OCI-LY1 (cell line): Measurements from ENCODE around the gene SPI1.

ENCODE experiments used
- H2AFZ ChIP-seq: fragments of 200-600 bp; sonication (generic), shearing (Covaris generic); 2 replicates; pipeline ENCODE4 v1.6.0; 2014; ENCODE audit warnings: antibody characterized with exemption, mild to moderate bottlenecking, low read length
- H3F3A ChIP-seq: fragments of 200-600 bp; sonication (generic), shearing (Covaris generic); 2 replicates; pipeline ENCODE4 v1.6.0; 2014; ENCODE audit warnings: mild to moderate bottlenecking, antibody characterized with exemption, low read length, moderate library complexity; ENCODE audit not compliant: insufficient read depth
- H3K27ac ChIP-seq: fragments of 200-600 bp; sonication (generic); 2 replicates; pipeline ENCODE4 v1.5.1; 2014; ENCODE audit warnings: low read length, mixed run types, mild to moderate bottlenecking, low read depth; ENCODE audit not compliant: poor library complexity, severe bottlenecking
- H3K27me3 ChIP-seq: fragments of 200-600 bp; sonication (generic); 2 replicates; pipeline ENCODE4 v1.6.0; 2014; ENCODE audit warnings: antibody characterized with exemption, mild to moderate bottlenecking, low read length, moderate library complexity; ENCODE audit not compliant: insufficient read depth
- H3K36me3 ChIP-seq: fragments of 200-600 bp; sonication (generic); 2 replicates; pipeline ENCODE4 v1.6.1; 2014; ENCODE audit warnings: mild to moderate bottlenecking, antibody characterized with exemption, low read length, moderate library complexity, mixed read lengths; ENCODE audit not compliant: insufficient read depth
- H3K4me1 ChIP-seq: fragments of 200-600 bp; sonication (generic); 2 replicates; pipeline ENCODE4 v1.5.1; 2014; ENCODE audit warnings: mild to moderate bottlenecking, low read length, moderate library complexity; ENCODE audit not compliant: insufficient read depth, severe bottlenecking
- H3K4me2 ChIP-seq: fragments of 200-600 bp; sonication (generic), shearing (Covaris generic); 2 replicates; pipeline ENCODE4 v1.6.1; 2014; ENCODE audit warnings: low read length
- H3K4me3 ChIP-seq: fragments of 200-600 bp; sonication (generic); 2 replicates; pipeline ENCODE4 v1.5.1; 2014; ENCODE audit warnings: low read length, low read depth, mild to moderate bottlenecking, mixed read lengths; ENCODE audit not compliant: poor library complexity, severe bottlenecking
- H3K79me2 ChIP-seq: fragments of 200-600 bp; shearing (Covaris generic); 2 replicates; pipeline ENCODE4 v1.6.1; 2016; ENCODE audit warnings: mixed run types, low read length, mixed read lengths; ENCODE audit not compliant: insufficient read depth
- H3K9ac ChIP-seq: fragments of 200-600 bp; sonication (generic), shearing (Covaris generic); 2 replicates; pipeline ENCODE4 v1.6.1; 2014; ENCODE audit warnings: mild to moderate bottlenecking, low read length, mixed read lengths
- H3K9me2 ChIP-seq: fragments of 200-600 bp; sonication (generic), shearing (Covaris generic); 2 replicates; pipeline ENCODE4 v1.6.1; 2014; ENCODE audit warnings: low read depth, mild to moderate bottlenecking, low read length, mixed read lengths
- H3K9me3 ChIP-seq: fragments of 200-600 bp; shearing (Covaris generic); 2 replicates; pipeline ENCODE4 v1.6.1; 2014; ENCODE audit warnings: low read length, mixed read lengths
- H4K20me1 ChIP-seq: fragments of 200-600 bp; sonication (generic), shearing (Covaris generic); 2 replicates; pipeline ENCODE4 v1.6.0; 2016; ENCODE audit warnings: mild to moderate bottlenecking, low read length; ENCODE audit not compliant: insufficient read depth
- EZH2 ChIP-seq: fragments of 200-600 bp; sonication (generic), shearing (Covaris generic); IDR thresholded peaks from 2 replicates; pipeline ENCODE4 v1.8.0; 2017; ENCODE audit warnings: borderline replicate concordance, mixed run types, mild to moderate bottlenecking, antibody characterized with exemption, low read length, moderate library complexity, mixed read lengths
- TF ChIP-seq, protein P1 (sequence below): fragments of 200-600 bp; sonication (generic), shearing (Covaris generic); IDR thresholded peaks from 2 replicates; pipeline ENCODE4 v1.5.1; 2017; ENCODE audit warnings: mild to moderate bottlenecking, antibody characterized with exemption, low read length, moderate library complexity, mixed read lengths

The SPI1 gene

GRCh38 chr11:47398011-47398410, 19.7 kb upstream of the SPI1 start:
- Histone ChIP-seq H2AFZ (no peak overlapping the region), H3K9me3 (no peaks in the 10 kb centered on the region), H3F3A (0 out of 2 replicates have a peak, but pooled peaks cover 5% of the 10 kb centered on the region), H3K9ac (no peak overlapping the region), H3K36me3 (no peaks in the 10 kb centered on the region), H3K4me3 (no peak overlapping the region), H4K20me1 (no peaks in the 10 kb centered on the region), H3K9me2 (no peaks in the 10 kb centered on the region), H3K4me2 (no peak overlapping the region), H3K4me1 (peaks cover 71% of the 10 kb centered on the region), H3K79me2 (no peaks in the 10 kb centered on the region), H3K27ac (peak overlapping the region; percentile 99), H3K27me3 (no peaks in the 10 kb centered on the region)
- no peak for TF ChIP-seq EZH2

DNA sequence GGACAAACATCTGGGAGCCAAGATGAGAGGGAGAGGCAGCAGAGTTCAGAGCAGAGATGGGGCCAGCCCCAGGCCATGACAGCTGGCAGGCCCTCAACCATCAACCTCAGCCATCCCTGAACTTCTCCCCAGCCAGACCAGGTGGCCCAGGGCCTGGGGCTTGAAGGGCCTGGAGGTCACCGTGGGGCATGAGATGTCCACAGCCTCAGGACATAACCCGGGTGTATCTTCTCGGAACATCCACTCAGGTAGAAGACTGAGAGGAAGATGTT, 17.6 kb upstream of the SPI1 start:
- Histone ChIP-seq H3K9ac (no peak overlapping the region; the same call in 1 of the 2 replicates), H2AFZ (no peak overlapping the region), H4K20me1 (no peaks in the 10 kb centered on the region), H3K27me3 (no peaks in the 10 kb centered on the region), H3K9me2 (no peaks in the 10 kb centered on the region), H3K9me3 (no peaks in the 10 kb centered on the region), H3K4me1 (peaks cover 63% of the 10 kb centered on the region), H3K36me3 (no peaks in the 10 kb centered on the region), H3K4me2 (no peak overlapping the region), H3K79me2 (no peaks in the 10 kb centered on the region), H3K4me3 (no peak overlapping the region), H3F3A (0 out of 2 replicates have a peak, but pooled peaks cover under 1% of the 10 kb centered on the region), H3K27ac (peak overlapping the region; percentile 88)
- no peak for TF ChIP-seq EZH2

DNA sequence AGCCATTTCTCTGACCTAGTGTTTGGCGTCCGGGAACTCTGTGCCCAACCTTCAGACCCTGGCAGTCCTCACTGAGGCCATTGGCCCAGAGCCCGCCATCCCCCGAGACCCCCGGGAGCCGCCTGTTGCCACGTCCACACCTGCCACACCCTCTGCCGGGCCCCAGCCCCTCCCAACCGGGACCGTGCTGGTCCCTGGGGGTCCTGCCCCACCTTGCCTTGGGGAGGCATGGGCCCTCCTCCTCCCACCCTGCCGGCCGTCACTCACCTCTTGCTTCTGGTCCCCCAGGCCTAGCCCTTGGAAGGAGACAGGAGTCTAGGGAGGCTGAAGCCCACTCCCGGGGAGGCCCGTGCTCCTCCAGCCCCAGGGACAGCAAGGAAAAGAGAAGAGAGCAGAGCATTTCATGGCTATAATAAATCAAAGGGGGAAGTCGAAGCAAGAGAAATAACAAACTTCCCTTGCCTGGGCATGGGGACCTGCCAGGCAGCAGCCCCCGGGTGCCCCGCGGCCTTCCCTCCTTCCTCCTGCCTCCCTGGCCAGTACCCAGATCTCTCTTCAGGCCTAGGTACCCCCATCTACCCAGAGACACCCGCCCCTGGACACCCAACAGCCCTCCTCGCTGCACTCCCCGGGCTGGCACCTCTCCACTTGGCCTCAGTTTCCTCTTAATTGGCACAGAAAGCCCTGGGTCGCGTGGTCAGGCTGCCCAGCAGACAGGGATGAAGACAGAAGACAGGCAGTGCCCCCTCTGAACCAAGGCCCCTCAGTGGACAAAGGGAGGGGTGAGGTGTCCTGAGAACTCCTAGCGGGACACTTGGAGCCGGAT, 17.1 kb upstream of the SPI1 start:
- H3F3A ChIP-seq, result no peaks in the 10 kb centered on the region
- TF ChIP-seq EZH2, result no peak
- TF ChIP-seq, protein P1, sequence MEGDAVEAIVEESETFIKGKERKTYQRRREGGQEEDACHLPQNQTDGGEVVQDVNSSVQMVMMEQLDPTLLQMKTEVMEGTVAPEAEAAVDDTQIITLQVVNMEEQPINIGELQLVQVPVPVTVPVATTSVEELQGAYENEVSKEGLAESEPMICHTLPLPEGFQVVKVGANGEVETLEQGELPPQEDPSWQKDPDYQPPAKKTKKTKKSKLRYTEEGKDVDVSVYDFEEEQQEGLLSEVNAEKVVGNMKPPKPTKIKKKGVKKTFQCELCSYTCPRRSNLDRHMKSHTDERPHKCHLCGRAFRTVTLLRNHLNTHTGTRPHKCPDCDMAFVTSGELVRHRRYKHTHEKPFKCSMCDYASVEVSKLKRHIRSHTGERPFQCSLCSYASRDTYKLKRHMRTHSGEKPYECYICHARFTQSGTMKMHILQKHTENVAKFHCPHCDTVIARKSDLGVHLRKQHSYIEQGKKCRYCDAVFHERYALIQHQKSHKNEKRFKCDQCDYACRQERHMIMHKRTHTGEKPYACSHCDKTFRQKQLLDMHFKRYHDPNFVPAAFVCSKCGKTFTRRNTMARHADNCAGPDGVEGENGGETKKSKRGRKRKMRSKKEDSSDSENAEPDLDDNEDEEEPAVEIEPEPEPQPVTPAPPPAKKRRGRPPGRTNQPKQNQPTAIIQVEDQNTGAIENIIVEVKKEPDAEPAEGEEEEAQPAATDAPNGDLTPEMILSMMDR, result no peak
- H3K27ac ChIP-seq, result peak overlapping the region; percentile 88
- peak overlapping the region; percentile 53 for H3K4me2 ChIP-seq
- H3K27me3 ChIP-seq, result no peaks in the 10 kb centered on the region
- peak overlapping the region; percentile 32 for H3K4me3 ChIP-seq
- H3K9ac ChIP-seq, result peak overlapping the region; percentile 72
- no peak overlapping the region for H2AFZ ChIP-seq
- H3K36me3 ChIP-seq, result no peaks in the 10 kb centered on the region
- H3K9me2 ChIP-seq, result no peaks in the 10 kb centered on the region
- H3K4me1 ChIP-seq, result peaks cover 57% of the 10 kb centered on the region
- H4K20me1 ChIP-seq, result no peaks in the 10 kb centered on the region
- no peaks in the 10 kb centered on the region for H3K79me2 ChIP-seq
- no peaks in the 10 kb centered on the region for H3K9me3 ChIP-seq

GRCh38 chr11:47394322-47395222, 16.2 kb upstream of the SPI1 start:
- H3K4me1 ChIP-seq, result peaks cover 53% of the 10 kb centered on the region
- H2AFZ ChIP-seq, result no peak overlapping the region
- H3K79me2 ChIP-seq, result no peaks in the 10 kb centered on the region
- peak overlapping the region; percentile 32 for H3K4me3 ChIP-seq
- no peaks in the 10 kb centered on the region for H3F3A ChIP-seq
- no peaks in the 10 kb centered on the region for H3K9me2 ChIP-seq
- peak overlapping the region; percentile 72 for H3K9ac ChIP-seq
- no peaks in the 10 kb centered on the region for H3K9me3 ChIP-seq
- peak overlapping the region; percentile 53 for H3K4me2 ChIP-seq
- H3K27me3 ChIP-seq, result no peaks in the 10 kb centered on the region
- TF ChIP-seq, protein P1, result no peak
- no peak for TF ChIP-seq EZH2
- H3K36me3 ChIP-seq, result no peaks in the 10 kb centered on the region
- no peaks in the 10 kb centered on the region for H4K20me1 ChIP-seq
- H3K27ac ChIP-seq, result peak overlapping the region; percentile 88
